ENCODE measurements around the gene KLK3. TPM values are rescaled to one million over a fixed set of nuclear protein-coding genes. Genes with fewer than 3 reads are reported as not detected.

KLK3 gene
- polyA plus RNA-seq, 2 of the 4 experiments (the other 2 are of a cell fraction), result not detected

DNA sequence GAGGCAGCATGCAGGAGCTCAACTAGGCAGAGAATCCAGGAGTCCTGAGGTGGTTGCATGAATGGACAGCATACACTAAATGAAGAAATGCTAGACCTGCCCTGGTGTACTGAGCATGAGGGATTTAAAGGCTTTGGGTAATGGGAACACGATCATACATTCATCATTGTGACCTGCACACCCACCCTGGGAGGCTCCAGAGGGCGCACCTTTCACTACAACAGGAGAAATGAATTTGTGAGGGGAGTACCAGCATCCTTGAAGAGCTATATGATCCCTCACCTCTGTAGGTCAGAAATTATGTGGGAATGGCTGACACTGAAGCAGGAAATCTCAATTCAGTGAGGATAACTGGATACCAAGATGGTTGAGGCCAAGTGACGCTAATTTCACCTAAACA lies 27.5 kb downstream of the KLK3 start:
- no peak for DNase-seq (ENCODE audit: low read depth in 1 of 2, low spot score in 1 of 2)
- CTCF ChIA-PET, result interaction anchor here (0.8 to 1.7 kb wide), 5 partner anchors 9 to 40 kb away, joined by 3 to 6 read pairs (median 3); partner anchors contain the start of gene KLK2

DNA sequence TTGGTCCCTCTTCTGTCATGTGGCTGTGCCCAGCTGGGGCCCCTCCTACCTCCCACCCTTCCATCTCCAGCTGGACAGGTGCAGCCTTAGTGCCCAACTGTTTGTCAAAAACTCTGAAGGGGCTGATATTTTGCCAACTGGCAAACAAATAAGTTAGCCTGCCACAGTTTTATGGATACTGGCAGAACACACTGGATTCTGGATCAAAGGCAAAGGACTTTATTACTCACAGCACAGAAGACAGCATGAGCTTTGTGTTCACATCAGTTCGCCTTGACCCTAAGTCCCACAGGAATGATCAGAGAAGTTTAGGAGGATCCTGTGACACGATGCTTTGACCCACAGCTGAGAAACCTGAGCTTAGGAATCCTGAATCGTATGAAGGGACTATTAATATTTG lies 34.9 kb downstream of the KLK3 start:
- CTCF ChIA-PET, result interaction anchor here (1.0 to 8.1 kb wide), 4 partner anchors 11 to 52 kb away, joined by 3 to 47 read pairs (median 6); no protein-coding TSS in a partner anchor
- no peak for TF ChIP-seq FOXS1 (CRISPR knock-in tag; IDR thresholded peaks at IDR 0.05)
- TF ChIP-seq CEBPB (IDR thresholded peaks at IDR 0.05), result no peak
- TF ChIP-seq RFX5 (IDR thresholded peaks at IDR 0.05), result no peak
- TF ChIP-seq, protein P1, sequence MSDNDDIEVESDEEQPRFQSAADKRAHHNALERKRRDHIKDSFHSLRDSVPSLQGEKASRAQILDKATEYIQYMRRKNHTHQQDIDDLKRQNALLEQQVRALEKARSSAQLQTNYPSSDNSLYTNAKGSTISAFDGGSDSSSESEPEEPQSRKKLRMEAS (IDR thresholded peaks at IDR 0.05), result no peak

More for the DNA sequence above, 27.5 kb downstream of the KLK3 start:
- FAIRE-seq (no peak), ATAC-seq (peak; percentile 14 to 57; a peak in 3 of 6 replicates)
- TF ChIP-seq RAD21 (conservative IDR thresholded peaks at IDR 0.05 in 1 of 2, IDR thresholded peaks at IDR 0.05 in 1 of 2) (0 out of 5 replicates have a peak, but pooled peaks of 1 of the 2 experiments have one; percentile 10), HEYL (CRISPR knock-in tag; IDR thresholded peaks at IDR 0.05) (no peak)
- WGBS (ENCODE audit: missing lambda C conversion rate), result 19% methylated on average over 3 of the region's 3 CpGs
- Histone ChIP-seq H3K4me1 (peaks cover 6% of the 10 kb centered on the region; the same call in 1 of the 3 replicates), H3K9me3 (no peaks in the 10 kb centered on the region), H3K4me2 (no peak overlapping the region), H3K27ac (no peak overlapping the region), H3K4me3 (no peak overlapping the region)
- POLR2A ChIA-PET, result no interaction called here

DNA sequence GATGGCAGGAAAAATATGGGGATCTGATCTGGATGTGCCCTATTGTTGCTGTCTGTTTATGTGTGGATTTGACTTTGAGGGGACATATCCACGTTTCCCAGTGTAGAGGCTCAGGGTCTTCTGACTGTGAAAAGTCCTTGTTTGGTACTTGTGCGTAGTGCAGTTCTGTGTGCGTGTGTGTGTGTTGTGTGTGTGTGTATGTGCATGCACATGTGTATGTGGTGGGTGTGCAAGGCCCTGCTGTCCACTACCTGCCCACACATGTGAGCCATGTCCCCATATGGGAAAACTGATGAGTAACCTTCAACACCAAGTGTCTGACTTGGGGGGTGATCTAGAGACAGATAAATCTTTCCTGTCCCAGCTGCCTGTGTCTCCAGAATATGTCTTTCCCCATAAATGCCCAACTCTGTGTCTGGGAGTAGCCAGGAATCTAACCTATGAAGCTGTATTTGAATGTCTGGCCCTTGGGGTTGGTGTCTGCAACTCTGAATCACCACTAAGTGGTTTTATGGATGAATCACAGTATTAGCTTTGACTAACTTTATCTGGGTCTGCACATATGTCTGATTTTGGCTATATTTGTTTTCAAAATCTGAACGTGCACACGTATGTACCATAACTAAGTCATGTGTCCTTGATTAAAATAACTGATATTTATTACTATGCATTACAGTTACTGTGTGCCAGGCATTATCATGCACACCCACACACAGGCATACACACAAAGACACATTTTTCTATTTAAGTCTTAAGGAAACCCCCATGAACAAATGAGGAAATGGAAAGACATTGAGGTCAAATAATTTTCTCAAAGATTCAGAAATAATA lies 35.9 kb downstream of the KLK3 start:
- Histone ChIP-seq H3K4me2 (peak overlapping the region; percentile 6; the same call in 1 of the 3 replicates), H3K27ac (peak overlapping the region in 1 of 2 experiments; percentile 41; a peak in 2 of 6 replicates), H3K4me1 (peaks cover 9% of the 10 kb centered on the region; the same call in 2 of the 3 replicates), H3K4me3 (no peak overlapping the region), H3K9me3 (peaks cover 3% of the 10 kb centered on the region; the same call in 1 of the 3 replicates)
- TF ChIP-seq EHMT2 (IDR thresholded peaks at IDR 0.05; ENCODE audit: low read depth) (no peak), RAD21 (conservative IDR thresholded peaks at IDR 0.05 in 1 of 2, IDR thresholded peaks at IDR 0.05 in 1 of 2) (no peak), FOSL2 (IDR thresholded peaks at IDR 0.05) (peak; percentile 63; the same call in 1 of the 2 replicates), FOSL2 (CRISPR knock-in tag; IDR thresholded peaks at IDR 0.05) (peak; percentile 44; the same call in 1 of the 2 replicates), SREBF2 (IDR thresholded peaks at IDR 0.05) (no peak), JUNB (IDR thresholded peaks at IDR 0.05) (peak; percentile 69)
- TF ChIP-seq, protein P2, sequence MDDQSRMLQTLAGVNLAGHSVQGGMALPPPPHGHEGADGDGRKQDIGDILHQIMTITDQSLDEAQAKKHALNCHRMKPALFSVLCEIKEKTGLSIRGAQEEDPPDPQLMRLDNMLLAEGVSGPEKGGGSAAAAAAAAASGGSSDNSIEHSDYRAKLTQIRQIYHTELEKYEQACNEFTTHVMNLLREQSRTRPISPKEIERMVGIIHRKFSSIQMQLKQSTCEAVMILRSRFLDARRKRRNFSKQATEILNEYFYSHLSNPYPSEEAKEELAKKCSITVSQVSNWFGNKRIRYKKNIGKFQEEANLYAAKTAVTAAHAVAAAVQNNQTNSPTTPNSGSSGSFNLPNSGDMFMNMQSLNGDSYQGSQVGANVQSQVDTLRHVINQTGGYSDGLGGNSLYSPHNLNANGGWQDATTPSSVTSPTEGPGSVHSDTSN (IDR thresholded peaks at IDR 0.05), result no peak
- TF ChIP-seq, protein P3, sequence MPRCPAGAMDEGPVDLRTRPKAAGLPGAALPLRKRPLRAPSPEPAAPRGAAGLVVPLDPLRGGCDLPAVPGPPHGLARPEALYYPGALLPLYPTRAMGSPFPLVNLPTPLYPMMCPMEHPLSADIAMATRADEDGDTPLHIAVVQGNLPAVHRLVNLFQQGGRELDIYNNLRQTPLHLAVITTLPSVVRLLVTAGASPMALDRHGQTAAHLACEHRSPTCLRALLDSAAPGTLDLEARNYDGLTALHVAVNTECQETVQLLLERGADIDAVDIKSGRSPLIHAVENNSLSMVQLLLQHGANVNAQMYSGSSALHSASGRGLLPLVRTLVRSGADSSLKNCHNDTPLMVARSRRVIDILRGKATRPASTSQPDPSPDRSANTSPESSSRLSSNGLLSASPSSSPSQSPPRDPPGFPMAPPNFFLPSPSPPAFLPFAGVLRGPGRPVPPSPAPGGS (IDR thresholded peaks at IDR 0.05), result no peak
- CTCF ChIA-PET, result interaction anchor here (0.6 to 8.1 kb wide), 6 partner anchors 8 to 53 kb away, joined by 3 to 47 read pairs (median 6); no protein-coding TSS in a partner anchor
- WGBS (ENCODE audit: missing lambda C conversion rate), result 22% methylated on average over 5 of the region's 5 CpGs
- FAIRE-seq (peak; percentile 56), ATAC-seq (peak; percentile 58 to 80; a peak in 4 of 6 replicates), DNase-seq (ENCODE audit: low read depth in 1 of 2, low spot score in 1 of 2) (peak; percentile 39 to 44)
- POLR2A ChIA-PET, result interaction anchor here (1.2 kb wide), 1 partner anchor 85 kb away, joined by 4 read pairs; no protein-coding TSS in a partner anchor

More for the DNA sequence above, 34.9 kb downstream of the KLK3 start:
- no peak for FAIRE-seq
- POLR2A ChIA-PET, result no interaction called here
- 28% methylated on average over 3 of the region's 3 CpGs for WGBS (ENCODE audit: missing lambda C conversion rate)
- no peak overlapping the region; the same call in 2 of the 3 replicates for H3K4me2 ChIP-seq
- H3K9me3 ChIP-seq, result peaks cover 3% of the 10 kb centered on the region; the same call in 1 of the 3 replicates
- no peak overlapping the region for H3K27ac ChIP-seq
- no peak for DNase-seq (ENCODE audit: low read depth in 1 of 2, low spot score in 1 of 2)
- no peak for ATAC-seq
- peaks cover 15% of the 10 kb centered on the region; the same call in 2 of the 3 replicates for H3K4me1 ChIP-seq
- no peak overlapping the region for H3K4me3 ChIP-seq

DNA sequence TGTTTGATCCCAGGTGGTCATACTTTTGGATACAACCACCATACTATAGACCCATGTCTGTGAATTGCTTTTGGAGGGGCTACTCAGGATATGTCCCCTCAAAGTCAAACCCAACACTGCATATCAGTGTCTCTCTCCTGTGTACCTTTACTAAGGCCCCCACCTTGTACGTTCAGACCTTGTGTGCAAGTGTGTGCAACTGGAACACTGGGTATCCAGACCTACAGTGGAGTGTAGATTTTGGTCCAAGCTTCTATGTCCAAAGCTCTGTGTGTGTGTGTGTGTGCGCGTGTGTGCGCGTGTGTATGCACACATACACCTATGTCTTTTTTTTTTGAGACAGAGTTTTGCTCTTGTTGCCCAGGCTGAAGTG lies 36.5 kb downstream of the KLK3 start:
- Histone ChIP-seq H3K9me3 (peaks cover 3% of the 10 kb centered on the region; the same call in 1 of the 3 replicates), H3K4me2 (no peak overlapping the region), H3K4me3 (no peak overlapping the region), H3K4me1 (peaks cover 9% of the 10 kb centered on the region; the same call in 2 of the 3 replicates), H3K27ac (peak overlapping the region in 1 of 2 experiments; percentile 38; a peak in 1 of 6 replicates)
- no peak for FAIRE-seq
- TF ChIP-seq RCOR1 (IDR thresholded peaks at IDR 0.05; ENCODE audit: low read depth, low read length), result no peak
- TF ChIP-seq BHLHE40 (IDR thresholded peaks at IDR 0.05; ENCODE audit: low read depth, low read length), result no peak
- no peak for TF ChIP-seq EP300 (IDR thresholded peaks at IDR 0.05)
- TF ChIP-seq, protein P4, sequence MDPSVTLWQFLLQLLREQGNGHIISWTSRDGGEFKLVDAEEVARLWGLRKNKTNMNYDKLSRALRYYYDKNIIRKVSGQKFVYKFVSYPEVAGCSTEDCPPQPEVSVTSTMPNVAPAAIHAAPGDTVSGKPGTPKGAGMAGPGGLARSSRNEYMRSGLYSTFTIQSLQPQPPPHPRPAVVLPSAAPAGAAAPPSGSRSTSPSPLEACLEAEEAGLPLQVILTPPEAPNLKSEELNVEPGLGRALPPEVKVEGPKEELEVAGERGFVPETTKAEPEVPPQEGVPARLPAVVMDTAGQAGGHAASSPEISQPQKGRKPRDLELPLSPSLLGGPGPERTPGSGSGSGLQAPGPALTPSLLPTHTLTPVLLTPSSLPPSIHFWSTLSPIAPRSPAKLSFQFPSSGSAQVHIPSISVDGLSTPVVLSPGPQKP (IDR thresholded peaks at IDR 0.05; ENCODE audit: low read depth, low read length), result no peak
- no peak for TF ChIP-seq NFE2L2 (conservative IDR thresholded peaks at IDR 0.05; ENCODE audit: low read length)
- 66% methylated on average over 5 of the region's 5 CpGs for WGBS (ENCODE audit: missing lambda C conversion rate)
- ChIA-PET POLR2A (interaction anchor here (1.2 kb wide), 1 partner anchor 86 kb away, joined by 4 read pairs; no protein-coding TSS in a partner anchor), CTCF (interaction anchor here (0.6 to 3.5 kb wide), 7 partner anchors 8 to 38 kb away, joined by 3 to 17 read pairs (median 9); no protein-coding TSS in a partner anchor)
- ATAC-seq, result no peak
- DNase-seq (ENCODE audit: low read depth in 1 of 2, low spot score in 1 of 2), result no peak

Measured in A549 (cell line).